ENCODE results near the gene SPATA16.

DNA sequence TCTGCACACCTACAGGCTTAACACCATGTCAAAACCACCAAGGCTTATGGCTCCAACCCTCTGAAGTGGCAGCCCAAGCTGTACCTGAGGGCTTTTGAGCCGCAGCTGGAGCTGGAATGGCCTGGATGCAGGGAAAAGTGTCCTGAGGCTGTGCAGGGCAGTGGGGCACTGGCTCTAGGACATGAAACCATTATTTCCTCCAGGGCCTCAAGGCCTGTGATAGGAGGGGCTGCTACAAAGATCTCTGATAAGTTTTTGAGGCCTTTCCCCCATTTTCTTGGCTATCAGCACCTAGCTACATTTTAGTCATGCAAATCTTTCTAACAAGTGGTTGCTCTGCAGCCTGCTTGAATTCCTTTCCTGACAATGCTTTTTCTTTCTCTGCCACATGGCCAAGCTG, 37.6 kb downstream of the SPATA16 start:
- no peak for TF ChIP-seq POLR2A (IDR thresholded peaks at IDR 0.05)
- TF ChIP-seq, protein P1, sequence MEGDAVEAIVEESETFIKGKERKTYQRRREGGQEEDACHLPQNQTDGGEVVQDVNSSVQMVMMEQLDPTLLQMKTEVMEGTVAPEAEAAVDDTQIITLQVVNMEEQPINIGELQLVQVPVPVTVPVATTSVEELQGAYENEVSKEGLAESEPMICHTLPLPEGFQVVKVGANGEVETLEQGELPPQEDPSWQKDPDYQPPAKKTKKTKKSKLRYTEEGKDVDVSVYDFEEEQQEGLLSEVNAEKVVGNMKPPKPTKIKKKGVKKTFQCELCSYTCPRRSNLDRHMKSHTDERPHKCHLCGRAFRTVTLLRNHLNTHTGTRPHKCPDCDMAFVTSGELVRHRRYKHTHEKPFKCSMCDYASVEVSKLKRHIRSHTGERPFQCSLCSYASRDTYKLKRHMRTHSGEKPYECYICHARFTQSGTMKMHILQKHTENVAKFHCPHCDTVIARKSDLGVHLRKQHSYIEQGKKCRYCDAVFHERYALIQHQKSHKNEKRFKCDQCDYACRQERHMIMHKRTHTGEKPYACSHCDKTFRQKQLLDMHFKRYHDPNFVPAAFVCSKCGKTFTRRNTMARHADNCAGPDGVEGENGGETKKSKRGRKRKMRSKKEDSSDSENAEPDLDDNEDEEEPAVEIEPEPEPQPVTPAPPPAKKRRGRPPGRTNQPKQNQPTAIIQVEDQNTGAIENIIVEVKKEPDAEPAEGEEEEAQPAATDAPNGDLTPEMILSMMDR (IDR thresholded peaks at IDR 0.05), result no peak

All from thyroid gland (tissue), 4 donors.